Measurements from ENCODE around the gene CLMN.

- TF ChIP-seq, protein P1, sequence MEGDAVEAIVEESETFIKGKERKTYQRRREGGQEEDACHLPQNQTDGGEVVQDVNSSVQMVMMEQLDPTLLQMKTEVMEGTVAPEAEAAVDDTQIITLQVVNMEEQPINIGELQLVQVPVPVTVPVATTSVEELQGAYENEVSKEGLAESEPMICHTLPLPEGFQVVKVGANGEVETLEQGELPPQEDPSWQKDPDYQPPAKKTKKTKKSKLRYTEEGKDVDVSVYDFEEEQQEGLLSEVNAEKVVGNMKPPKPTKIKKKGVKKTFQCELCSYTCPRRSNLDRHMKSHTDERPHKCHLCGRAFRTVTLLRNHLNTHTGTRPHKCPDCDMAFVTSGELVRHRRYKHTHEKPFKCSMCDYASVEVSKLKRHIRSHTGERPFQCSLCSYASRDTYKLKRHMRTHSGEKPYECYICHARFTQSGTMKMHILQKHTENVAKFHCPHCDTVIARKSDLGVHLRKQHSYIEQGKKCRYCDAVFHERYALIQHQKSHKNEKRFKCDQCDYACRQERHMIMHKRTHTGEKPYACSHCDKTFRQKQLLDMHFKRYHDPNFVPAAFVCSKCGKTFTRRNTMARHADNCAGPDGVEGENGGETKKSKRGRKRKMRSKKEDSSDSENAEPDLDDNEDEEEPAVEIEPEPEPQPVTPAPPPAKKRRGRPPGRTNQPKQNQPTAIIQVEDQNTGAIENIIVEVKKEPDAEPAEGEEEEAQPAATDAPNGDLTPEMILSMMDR (conservative IDR thresholded peaks at IDR 0.05; ENCODE audit: low read depth, low read length) = no peak
- no peak for TF ChIP-seq EZH2 (IDR thresholded peaks at IDR 0.05; ENCODE audit: borderline replicate concordance, low read depth, low read length, poor library complexity, severe bottlenecking)
These were observed 15.4 kb upstream of the CLMN start for GRCh38 chr14:95335071-95335470.
